Lower leg skin (tissue), 3 donors: ENCODE results near the gene VWA5B1.

Experiments used
- CTCF ChIP-seq, 3 donors: fragments of 450-650 bp; IDR thresholded peaks; one replicate each; pipeline ENCODE4 v1.5.1; 2016; ENCODE audit warnings: antibody characterized with exemption in 3 of 3, mild to moderate bottlenecking in 3 of 3, moderate library complexity in 2 of 3
- POLR2A ChIP-seq, 2 donors: fragments of 450-650 bp; IDR thresholded peaks; one replicate each; pipeline ENCODE4 v1.6.1; 2016 to 2017; ENCODE audit warnings: antibody characterized with exemption in 2 of 2, mild to moderate bottlenecking in 1 of 2, moderate library complexity in 1 of 2

GRCh38 chr1:20328201-20328600, 37.5 kb downstream of the VWA5B1 start:
- TF ChIP-seq CTCF (IDR thresholded peaks at IDR 0.05) (no peak), POLR2A (IDR thresholded peaks at IDR 0.05) (no peak)
